Measurements from ENCODE around the gene ING5. TPM values are rescaled to one million over a fixed set of nuclear protein-coding genes. Genes with fewer than 3 reads are reported as not detected.

Gene ING5
- total RNA-seq, 1 experiment from 2014 or later = 22.2 TPM

DNA sequence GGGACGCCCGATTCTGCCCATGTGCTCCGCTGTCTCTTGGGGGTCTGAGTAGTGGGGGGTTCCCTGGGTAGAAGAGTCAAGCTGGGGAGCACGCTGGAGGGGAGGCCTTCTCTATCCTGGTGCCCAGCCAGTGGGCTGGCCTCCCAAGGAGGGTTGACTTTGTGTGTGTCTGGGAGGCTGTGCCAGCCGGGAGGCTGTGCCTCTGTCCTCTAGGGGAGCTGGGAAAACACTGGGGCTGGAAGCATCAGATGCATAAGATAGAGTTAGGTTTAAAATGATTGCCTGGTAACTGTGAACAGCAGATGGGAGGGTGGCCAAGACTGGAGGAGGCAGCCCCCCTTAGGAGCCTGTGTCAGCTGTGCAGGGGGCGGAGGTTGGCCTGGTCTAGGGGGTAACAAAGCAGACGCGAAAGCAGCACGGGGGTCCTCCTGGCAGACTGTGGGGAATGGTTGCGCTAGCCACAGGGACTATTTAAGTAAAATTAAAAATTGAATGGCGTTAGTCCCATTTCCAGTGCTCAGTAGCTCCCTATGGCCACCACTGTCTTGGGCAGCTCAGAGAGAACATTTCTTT, 1.3 kb downstream of the ING5 start:
- peak; percentile 22 for DNase-seq (ENCODE audit: low read depth)

GRCh38 chr2:241706537-241706936, 4.7 kb downstream of the ING5 start:
- peak; percentile 17 for DNase-seq (ENCODE audit: low read depth)

- DNase-seq (ENCODE audit: low read depth) = no peak
These were observed 7.0 kb downstream of the ING5 start for GRCh38 chr2:241708879-241709278.

- DNase-seq (ENCODE audit: low read depth) = no peak
These were observed 17.3 kb downstream of the ING5 start for GRCh38 chr2:241719093-241719492.

DNA sequence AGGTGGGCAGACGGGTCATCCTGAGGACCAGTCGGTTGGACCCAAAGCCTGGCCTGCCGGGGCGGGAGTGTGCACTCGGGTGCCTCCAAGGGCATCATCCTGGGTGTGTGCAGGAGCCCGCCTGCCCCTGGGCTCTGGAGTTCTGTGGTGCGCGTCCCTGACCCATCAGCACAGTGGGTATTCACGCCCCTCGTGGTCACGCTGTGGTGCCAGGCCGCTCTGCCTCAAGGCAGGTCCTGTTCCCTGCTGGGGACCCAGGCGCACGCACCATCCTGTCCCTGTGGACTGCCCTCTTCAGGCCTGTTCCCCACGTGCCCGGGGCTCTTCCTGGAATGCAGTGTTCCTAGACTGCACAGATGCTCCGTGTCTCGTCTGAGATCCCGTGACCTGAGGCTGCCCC, 18.3 kb downstream of the ING5 start:
- no peak for DNase-seq (ENCODE audit: low read depth)

GRCh38 chr2:241720560-241720959, 18.7 kb downstream of the ING5 start:
- no peak for DNase-seq (ENCODE audit: low read depth)

DNA sequence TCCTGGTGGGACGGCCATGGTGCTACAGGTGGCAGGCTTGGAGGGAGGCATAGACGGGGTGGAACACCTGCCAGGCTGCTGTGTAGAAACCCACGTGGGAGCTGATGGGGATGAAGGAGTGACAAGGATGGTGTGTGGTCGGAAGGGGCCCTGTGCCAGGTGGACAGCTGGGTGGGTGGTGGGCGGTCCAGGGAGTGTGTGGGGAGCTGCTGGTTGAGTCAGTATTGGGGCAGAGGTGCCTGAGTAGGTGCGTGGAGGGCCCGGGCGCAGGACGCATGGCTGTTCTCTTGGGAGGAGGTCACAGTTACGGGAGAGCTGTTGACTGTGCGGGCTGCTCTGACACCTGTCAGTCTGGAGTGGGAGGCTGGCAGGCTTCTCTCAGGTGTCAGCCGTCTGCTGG, 20.0 kb downstream of the ING5 start:
- no peak for DNase-seq (ENCODE audit: low read depth)

DNA sequence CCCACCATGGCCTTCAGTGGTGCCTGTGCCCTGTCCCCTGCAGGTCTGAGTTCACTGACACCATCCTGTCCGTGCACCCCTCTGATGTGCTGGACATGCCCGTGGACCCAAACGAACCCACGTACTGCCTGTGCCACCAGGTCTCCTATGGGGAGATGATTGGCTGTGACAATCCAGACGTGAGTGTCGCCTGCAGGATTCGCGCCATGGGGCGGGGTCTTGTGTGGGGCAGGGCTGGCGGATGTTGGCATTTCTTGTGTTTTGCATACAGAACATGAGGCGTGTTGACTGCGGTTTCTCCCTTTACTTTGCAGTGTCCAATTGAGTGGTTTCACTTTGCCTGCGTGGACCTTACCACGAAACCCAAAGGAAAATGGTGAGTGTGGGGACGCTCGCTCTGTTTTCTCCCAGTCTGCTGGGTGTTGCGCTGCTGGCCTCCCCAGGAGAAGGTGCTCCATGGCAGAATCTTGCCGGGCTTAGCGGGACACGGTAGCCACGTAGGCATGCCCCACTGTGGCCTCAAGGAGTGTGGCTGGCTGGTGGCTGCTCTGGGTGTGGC, 21.1 kb downstream of the ING5 start:
- no peak for DNase-seq (ENCODE audit: low read depth)

DNA sequence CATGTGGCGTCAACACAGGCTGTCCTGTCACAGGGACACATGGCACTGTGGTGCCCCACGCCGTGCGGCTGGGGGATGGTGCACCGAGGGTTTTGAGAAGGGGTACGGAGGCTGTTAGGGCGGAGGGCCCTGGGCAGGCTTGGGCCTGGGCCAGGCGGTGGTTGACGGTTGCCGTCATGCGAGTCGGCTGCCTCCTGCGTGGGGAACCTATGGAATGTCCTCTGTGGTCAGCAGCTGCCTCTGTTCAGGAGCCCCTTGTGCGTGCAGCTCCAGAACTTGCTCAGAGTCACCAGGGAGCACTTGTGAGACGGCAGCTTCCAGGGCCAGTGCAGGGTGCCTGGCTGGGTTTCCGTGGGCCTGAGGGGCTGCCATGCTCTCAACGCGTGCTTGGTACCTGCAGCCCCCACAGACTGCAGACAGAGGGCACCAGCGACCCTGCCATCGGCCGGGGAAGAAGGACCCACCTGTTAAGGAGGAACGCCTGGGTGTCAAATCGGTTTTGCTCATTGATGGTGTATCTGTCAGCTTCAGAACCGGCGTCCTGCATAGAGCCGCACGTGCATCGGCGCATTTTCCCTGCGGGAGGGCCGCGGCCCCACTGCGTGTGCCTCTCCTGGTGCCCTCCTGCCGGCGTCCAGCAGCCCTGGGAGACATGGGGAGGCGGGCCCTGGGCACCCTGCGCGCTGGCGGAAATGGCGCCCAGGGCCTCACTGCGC, 22.6 kb downstream of the ING5 start:
- DNase-seq (ENCODE audit: low read depth) = no peak

DNA sequence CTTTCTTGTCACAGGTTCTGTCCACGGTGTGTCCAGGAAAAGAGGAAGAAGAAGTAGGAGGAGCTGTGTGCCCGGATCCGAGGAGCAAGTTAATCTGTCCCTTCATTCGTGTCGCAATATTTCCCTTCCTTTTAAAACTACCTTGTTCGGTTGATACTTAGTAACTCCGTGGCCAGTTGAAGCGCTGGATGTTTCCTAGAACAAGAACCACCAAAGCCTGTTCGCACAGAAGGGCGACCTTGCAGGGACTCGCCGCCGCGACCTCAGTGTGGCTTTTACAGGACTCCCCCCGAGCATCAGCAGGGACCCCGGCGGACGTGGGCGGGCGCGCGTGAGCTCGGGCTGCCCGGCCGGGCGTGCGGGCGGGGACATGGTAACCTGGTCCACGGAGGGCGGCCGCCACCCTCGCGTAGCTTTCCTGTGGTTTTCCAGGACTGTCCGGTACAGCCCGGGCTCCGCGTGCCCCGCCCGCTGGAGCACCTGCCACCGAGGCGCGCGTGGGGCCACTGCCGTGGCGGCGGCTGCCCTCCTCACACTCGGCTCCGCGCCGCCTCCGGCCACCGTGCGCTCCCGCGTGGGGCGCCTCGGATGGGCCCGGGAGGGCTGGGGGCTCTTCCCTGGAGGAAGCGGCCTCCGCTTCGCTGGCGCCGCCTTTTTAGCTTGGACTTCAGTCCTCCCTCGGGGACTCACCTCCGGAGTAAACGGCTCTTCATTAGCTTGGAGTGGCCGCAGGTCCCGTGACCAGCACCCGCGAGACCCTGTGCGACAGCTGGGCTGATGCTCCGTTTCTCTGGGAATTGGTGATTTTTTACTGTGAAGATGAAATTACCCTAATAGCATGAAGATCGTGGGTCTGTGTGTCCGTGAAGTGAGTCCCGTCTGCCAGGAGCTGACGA, 23.4 kb downstream of the ING5 start:
- DNase-seq (ENCODE audit: low read depth) = no peak

GRCh38 chr2:241726459-241726858, 24.6 kb downstream of the ING5 start:
- DNase-seq (ENCODE audit: low read depth) = no peak

GRCh38 chr2:241728000-241728399, 26.2 kb downstream of the ING5 start:
- no peak for DNase-seq (ENCODE audit: low read depth)

GRCh38 chr2:241728627-241729026, 26.8 kb downstream of the ING5 start:
- DNase-seq (ENCODE audit: low read depth) = no peak

DNA sequence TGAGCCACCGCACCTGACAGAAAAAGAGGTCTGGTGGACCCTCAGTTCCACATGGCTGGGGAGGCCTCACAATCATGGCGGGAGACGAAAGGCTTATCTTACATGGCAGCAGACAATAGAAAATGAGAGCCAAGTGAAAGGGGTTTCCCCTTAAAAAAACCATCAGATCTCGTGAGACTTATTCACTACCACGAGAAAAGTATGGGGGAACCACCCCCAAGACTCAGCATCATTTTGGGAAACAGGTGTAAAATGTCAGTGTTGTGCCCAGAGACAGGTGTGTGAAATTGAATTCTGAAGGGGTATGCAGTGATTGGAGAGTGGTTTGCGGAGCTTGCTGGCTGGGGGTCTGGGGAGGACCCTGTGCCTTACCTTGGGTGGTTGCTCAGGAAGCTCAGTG, 28.0 kb downstream of the ING5 start:
- DNase-seq (ENCODE audit: low read depth) = no peak

GRCh38 chr2:241730671-241731293, 28.9 kb downstream of the ING5 start:
- DNase-seq (ENCODE audit: low read depth) = no peak

GRCh38 chr2:241732513-241733186, 30.8 kb downstream of the ING5 start:
- peak; percentile 33 for DNase-seq (ENCODE audit: low read depth)

DNA sequence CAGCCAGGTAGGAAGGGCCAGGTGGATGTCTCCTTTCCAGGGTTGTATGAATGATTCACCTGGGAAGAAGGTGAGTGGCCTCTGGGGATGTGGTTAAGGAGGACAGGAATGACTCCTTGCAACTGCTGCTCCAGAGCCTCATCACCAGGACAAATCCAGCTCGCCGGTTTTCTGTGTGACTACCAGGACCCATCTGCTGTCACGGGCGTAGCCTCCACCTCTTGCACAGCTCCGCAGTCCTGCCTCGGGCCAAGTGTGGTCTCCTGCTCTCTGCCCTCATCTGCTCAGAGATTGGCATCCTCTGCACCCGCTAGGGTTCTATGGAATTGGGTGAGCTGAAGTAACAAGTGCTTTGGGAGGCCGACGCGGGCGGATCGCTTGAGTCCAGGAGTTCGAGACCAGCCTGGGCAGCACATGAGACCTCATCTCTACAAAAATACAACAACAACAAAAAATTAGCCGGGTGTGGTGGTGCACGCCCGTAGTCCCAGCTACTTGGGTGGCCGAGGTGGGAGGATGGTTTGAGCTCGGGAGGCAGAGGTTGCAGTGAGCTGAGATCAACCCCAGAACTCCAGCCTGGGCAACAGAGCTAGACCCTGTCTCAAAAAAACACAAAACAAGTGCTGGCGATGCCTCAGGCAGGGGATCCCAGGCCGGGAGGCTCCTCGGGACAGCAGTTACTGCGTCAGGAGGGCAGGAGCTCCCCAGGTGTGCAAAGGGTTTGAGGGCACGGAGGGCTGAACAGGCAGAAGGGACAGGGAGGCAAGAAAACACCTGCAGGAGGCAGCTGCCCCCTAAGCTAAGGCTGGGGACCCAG, 31.8 kb downstream of the ING5 start:
- DNase-seq (ENCODE audit: low read depth) = no peak

DNA sequence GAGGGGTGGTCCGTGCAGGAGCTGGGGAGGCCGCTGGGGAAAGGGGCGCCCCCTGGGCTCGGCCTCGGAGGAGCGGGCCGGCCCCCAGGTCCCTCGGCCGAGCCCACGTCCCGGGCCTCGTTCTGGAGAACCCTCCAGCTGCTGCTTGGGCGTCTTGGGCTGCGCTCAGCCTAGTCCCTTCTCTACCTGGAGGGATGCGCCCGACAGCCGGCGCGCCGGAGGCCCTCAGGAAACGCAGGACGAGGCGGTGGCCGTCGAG, 32.3 kb downstream of the ING5 start:
- no peak for DNase-seq (ENCODE audit: low read depth)

GRCh38 chr2:241734467-241735208, 32.8 kb downstream of the ING5 start, which contains the start of gene D2HGDH:
Gene D2HGDH, plus strand, starts transcription at chr2:241734630. Its CDS starts 595 bp downstream, at chr2:241735225.
- DNase-seq (ENCODE audit: low read depth) = peak; percentile 67

DNA sequence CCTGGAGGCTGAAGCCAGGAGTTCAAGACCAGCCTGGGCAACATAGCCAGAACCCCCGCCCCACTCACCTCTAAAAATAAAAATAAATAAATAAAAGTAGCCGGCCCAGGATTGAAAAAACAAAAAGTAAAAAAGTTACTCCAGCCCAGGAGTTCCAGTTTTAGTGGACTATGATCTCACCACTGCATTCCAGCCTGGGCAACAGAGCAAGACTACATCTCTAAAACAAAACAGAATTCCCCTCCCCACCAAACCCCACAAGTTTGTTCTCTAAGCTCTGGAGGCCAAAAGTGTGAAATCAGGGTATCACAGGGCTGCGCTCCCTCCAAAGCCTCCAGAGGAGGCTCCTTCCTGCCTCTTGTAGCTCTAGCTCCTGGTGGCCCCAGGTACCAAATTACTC, 34.3 kb downstream of the ING5 start:
- DNase-seq (ENCODE audit: low read depth) = no peak
